GM12878 (cell line): ENCODE measurements around the gene KAZN. TPM values are rescaled to one million over a fixed set of nuclear protein-coding genes. Genes with fewer than 3 reads are reported as not detected.

Source experiments
- ATAC-seq: fragments of 200-7000 bp; cut with Tn5 transposase; 3 replicates; pipeline ENCODE4 v1.9.1; 2020; ENCODE audit warnings: mild to moderate bottlenecking, moderate library complexity
- BruUV-seq: library from RNA; stranded (reverse); fragments of 400-500 nt; replicated peaks from 2 replicates; lab custom pipeline; 2021; lab: Mats Ljungman, UMichigan
- CTCF ChIA-PET: fragments of 300-600 bp; sonication (Branson Sonifier 250); formaldehyde crosslinking; extraction: SDS; loops from one replicate; lab custom pipeline; 2021; ENCODE audit warnings: inconsistent platforms; lab: Yijun Ruan, JAX
- POLR2A ChIA-PET: fragments of 350-600 bp; formaldehyde crosslinking; extraction: SDS; loops from one replicate; lab custom pipeline; 2021; ENCODE audit warnings: inconsistent platforms; lab: Charles Lee
- RAD21 ChIA-PET: fragments of 300-600 bp; sonication (Branson Sonifier 250); formaldehyde crosslinking; loops from one replicate; lab custom pipeline; 2023; ENCODE audit warnings: antibody characterized with exemption; ENCODE audit not compliant: unreplicated experiment; lab: Charles Lee
- SMC1A ChIA-PET: fragments of 300-600 bp; sonication (Branson Sonifier 250); formaldehyde crosslinking; loops from one replicate; lab custom pipeline; 2023; ENCODE audit not compliant: unreplicated experiment, uncharacterized antibody; lab: Charles Lee
- DNase-seq: peaks from one replicate; pipeline ENCODE4 v3.0.0-alpha.2; 2011; ENCODE audit warnings: low read depth, low spot score
- FAIRE-seq: peaks from 3 replicates; lab custom pipeline; 2011; peaks lifted over from hg19 to GRCh38; lab: Jason Lieb, UNC
- H2AFZ ChIP-seq: 2 replicates; pipeline ENCODE4 v1.6.0; 2011; ENCODE audit warnings: low read depth, low read length, control low read depth; ENCODE audit not compliant: control insufficient read depth
- H3K27ac ChIP-seq: 2 replicates; pipeline ENCODE4 v1.5.1; 2011; ENCODE audit warnings: control low read depth; ENCODE audit not compliant: control insufficient read depth, insufficient read depth
- H3K27me3 ChIP-seq, 2 experiments: replicated peaks in 1 of 2; 2 replicates each; pipeline versions ENCODE4 v1.6.0 to v1.6.1; 2011; ENCODE audit warnings: low read length in 1 of 2; ENCODE audit not compliant: control insufficient read depth in 2 of 2, insufficient read depth in 2 of 2
- H3K36me3 ChIP-seq, 2 experiments: 2 replicates each; pipeline ENCODE4 v1.5.1; 2011; ENCODE audit warnings: low read length in 1 of 2; ENCODE audit not compliant: control insufficient read depth in 2 of 2, insufficient read depth in 2 of 2
- H3K4me1 ChIP-seq: 2 replicates; pipeline ENCODE4 v1.6.1; 2011; ENCODE audit warnings: mild to moderate bottlenecking, low read length, moderate library complexity, mixed read lengths; ENCODE audit not compliant: control insufficient read depth, insufficient read depth
- H3K4me2 ChIP-seq: 2 replicates; pipeline ENCODE4 v1.6.0; 2011; ENCODE audit warnings: control low read depth; ENCODE audit not compliant: control insufficient read depth, insufficient read depth
- H3K4me3 ChIP-seq: fragments of 200-600 bp; sonication (generic); 2 replicates; pipeline ENCODE4 v1.5.1; 2016
- H3K79me2 ChIP-seq: 2 replicates; pipeline ENCODE4 v1.6.0; 2011; ENCODE audit warnings: low read length; ENCODE audit not compliant: control insufficient read depth, insufficient read depth
- H3K9ac ChIP-seq: 2 replicates; pipeline ENCODE4 v1.8.0; 2011; ENCODE audit warnings: low read length, control low read depth, mixed read lengths; ENCODE audit not compliant: control insufficient read depth, insufficient read depth
- H3K9me3 ChIP-seq: replicated peaks from 3 replicates; pipeline ENCODE4 v1.5.1; 2011; ENCODE audit warnings: mild to moderate bottlenecking, low read length; ENCODE audit not compliant: control insufficient read depth, insufficient read depth
- H4K20me1 ChIP-seq: 2 replicates; pipeline ENCODE4 v1.6.0; 2011; ENCODE audit not compliant: control insufficient read depth, insufficient read depth
- CBX3 ChIP-seq: fragments of 200-600 bp; sonication (generic); IDR thresholded peaks from 2 replicates; pipeline ENCODE4 v1.6.1; 2016; ENCODE audit warnings: low read depth, borderline replicate concordance
- CHD2 ChIP-seq: IDR thresholded peaks from 2 replicates; pipeline ENCODE4 v1.6.1; 2011; ENCODE audit warnings: low read depth, low read length, improper control_type of control experiment, borderline replicate concordance
- FOS ChIP-seq: IDR thresholded peaks from 3 replicates; pipeline ENCODE4 v1.6.1; 2011; ENCODE audit warnings: borderline replicate concordance; ENCODE audit not compliant: insufficient read length; ENCODE audit errors: extremely low read depth
- IKZF2 ChIP-seq, 2 experiments: fragments of 450-650 bp; IDR thresholded peaks; 2 replicates each; pipeline ENCODE4 v1.6.1; 2017; ENCODE audit warnings: mild to moderate bottlenecking in 2 of 2, moderate library complexity in 2 of 2
- KDM1A ChIP-seq: fragments of 200-600 bp; sonication (generic); IDR thresholded peaks from 2 replicates; pipeline ENCODE4 v1.6.1; 2016; ENCODE audit warnings: borderline replicate concordance
- KLF5 ChIP-seq: fragments of 450-650 bp; IDR thresholded peaks from 2 replicates; pipeline ENCODE4 v1.6.1; 2014; ENCODE audit warnings: mild to moderate bottlenecking; ENCODE audit not compliant: partially characterized antibody
- NFIC ChIP-seq: IDR thresholded peaks from 2 replicates; pipeline ENCODE4 v1.6.1; 2012; ENCODE audit warnings: low read depth, mild to moderate bottlenecking, inconsistent platforms, low read length, moderate library complexity
- NFYA ChIP-seq: IDR thresholded peaks from 2 replicates; pipeline ENCODE4 v1.6.1; 2011; ENCODE audit warnings: low read depth, mild to moderate bottlenecking, low read length, improper control_type of control experiment, borderline replicate concordance
- POLR2AphosphoS5 ChIP-seq: IDR thresholded peaks from 2 replicates; pipeline ENCODE4 v1.6.1; 2011; ENCODE audit warnings: mild to moderate bottlenecking, low read length, inconsistent platforms
- RCOR1 ChIP-seq: conservative IDR thresholded peaks from 2 replicates; pipeline ENCODE4 v1.6.1; 2012; ENCODE audit warnings: low read depth, low read length, improper control_type of control experiment
- RFX5 ChIP-seq: IDR thresholded peaks from 2 replicates; pipeline ENCODE4 v1.6.1; 2011; ENCODE audit warnings: low read depth, low read length, improper control_type of control experiment
- STAT1 ChIP-seq: fragments of 450-650 bp; conservative IDR thresholded peaks from 2 replicates; pipeline ENCODE4 v1.6.1; 2014; ENCODE audit warnings: antibody characterized with exemption, mild to moderate bottlenecking
- TBL1XR1 ChIP-seq: IDR thresholded peaks from 2 replicates; pipeline ENCODE4 v1.6.1; 2012; ENCODE audit warnings: low read depth, low read length, improper control_type of control experiment
- TCF12 ChIP-seq: IDR thresholded peaks from 2 replicates; pipeline ENCODE4 v1.6.1; 2011; ENCODE audit warnings: low read depth, mild to moderate bottlenecking, low read length
- TCF3 ChIP-seq: IDR thresholded peaks from 2 replicates; pipeline ENCODE4 v1.6.1; 2012; ENCODE audit warnings: low read depth, mild to moderate bottlenecking, low read length, borderline replicate concordance; ENCODE audit not compliant: insufficient read depth
- USF2 ChIP-seq: IDR thresholded peaks from 2 replicates; pipeline ENCODE4 v1.6.1; 2011; ENCODE audit warnings: low read depth, low read length, improper control_type of control experiment, borderline replicate concordance
- ZNF207 ChIP-seq: fragments of 450-650 bp; IDR thresholded peaks from 2 replicates; pipeline ENCODE4 v1.6.1; 2014; ENCODE audit warnings: antibody characterized with exemption, mild to moderate bottlenecking, borderline replicate concordance
- ZNF687 ChIP-seq: fragments of 450-650 bp; IDR thresholded peaks from 2 replicates; pipeline ENCODE4 v1.6.1; 2017; ENCODE audit warnings: mild to moderate bottlenecking, moderate library complexity
- ZSCAN29 ChIP-seq: fragments of 450-650 bp; IDR thresholded peaks from 2 replicates; pipeline ENCODE4 v1.6.1; 2017; ENCODE audit warnings: mild to moderate bottlenecking, moderate library complexity
- WGBS: methylation state at CpG from one replicate; pipeline ENCODE4 v1.1.6; 2016; ENCODE audit warnings: low lambda C conversion rate; ENCODE audit not compliant: insufficient replicate concordance, insufficient coverage; ENCODE audit errors: missing lambda C conversion rate; 5-methylcytosine and 5-hydroxymethylcytosine counted together
- in situ Hi-C: fragments of 300-500 bp; cut with MboI; formaldehyde crosslinking; loops from 9 replicates; pipeline ENCODE4 v1.14.3; 2018; ENCODE audit warnings: mixed read lengths
- intact Hi-C: fragments of 100-400 bp; cut with micrococcal nuclease; formaldehyde crosslinking; loops from one replicate; pipeline ENCODE4 v1.14.2; 2022; ENCODE audit not compliant: unreplicated experiment
- polyA plus RNA-seq, 11 experiments: library from polyadenylated mRNA; depleted of rRNA in 4 of 11; unstranded in 6 of 11; stranded (reverse) in 5 of 11; fragments of >200 nt; fragmentation: Nextera tagmentation in 4 of 11; fragmentation: Illumina TruSeq in 1 of 11; extraction: Ambion mirVana in 4 of 11; extraction: Trizol in 1 of 11; gene quantifications; 1 replicate in 1 of 11; 2 replicates in 10 of 11; pipeline versions ENCODE4 v1.2.1 to v1.2.3, GENCODE V29; 2011 to 2016; ENCODE audit warnings: inconsistent platforms in 2 of 11, missing spikeins in 2 of 11, low read depth in 1 of 11
- total RNA-seq, 4 experiments: library from RNA; depleted of rRNA in 3 of 4; stranded (reverse); fragments of >200 nt in 3 of 4; fragmentation: Illumina TruSeq in 1 of 4; extraction: Trizol in 1 of 4; gene quantifications; 2 replicates each; pipeline versions ENCODE4 v1.2.1 to v1.2.3, GENCODE V29; 2013 to 2021

Gene KAZN
- total and polyA plus RNA-seq, 10 of the 15 experiments (the other 5 are each of a cell fraction or from before 2014, with no cell fraction given), result 0.72 to 4.0 (median 1.2) TPM

DNA sequence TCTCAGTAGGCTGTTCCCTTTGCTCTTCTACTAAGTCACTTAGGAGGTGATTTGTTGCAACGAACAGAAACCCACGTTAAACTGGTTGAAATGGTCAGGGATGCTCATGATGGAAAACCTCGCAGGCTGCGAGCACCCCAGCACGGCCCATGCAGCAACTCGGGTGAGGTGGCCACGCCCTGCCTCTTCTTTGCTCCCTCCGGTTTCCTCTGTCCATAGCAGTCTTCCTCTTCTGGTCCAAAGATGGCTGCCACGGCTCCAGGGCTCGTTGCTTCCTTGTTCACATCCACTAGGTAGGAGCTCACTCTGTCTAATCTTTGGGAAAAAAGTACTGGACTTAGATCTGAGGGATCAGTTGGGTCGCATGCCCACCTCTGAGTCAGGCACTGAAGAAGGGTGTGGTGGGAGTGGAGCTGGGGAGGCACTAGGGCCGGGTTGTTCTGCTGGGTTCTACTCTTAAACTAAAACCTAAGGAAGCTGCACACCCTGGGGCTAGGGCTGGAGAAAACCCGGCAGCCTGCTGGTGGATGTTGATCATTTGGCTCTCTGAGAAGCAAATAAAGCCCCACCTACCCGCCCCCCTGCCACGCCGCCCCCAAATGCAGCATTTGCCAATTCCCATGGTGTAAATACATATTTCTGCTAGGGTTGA is 31.0 kb downstream of the KAZN start (continued):
- TF ChIP-seq POLR2AphosphoS5 (no peak), CBX3 (no peak), TBL1XR1 (no peak), STAT1 (no peak), CHD2 (no peak), ZSCAN29 (no peak), IKZF2 (IDR thresholded peaks at IDR 0.05) (no peak), FOS (no peak), USF2 (no peak), KDM1A (no peak), RFX5 (no peak)

DNA sequence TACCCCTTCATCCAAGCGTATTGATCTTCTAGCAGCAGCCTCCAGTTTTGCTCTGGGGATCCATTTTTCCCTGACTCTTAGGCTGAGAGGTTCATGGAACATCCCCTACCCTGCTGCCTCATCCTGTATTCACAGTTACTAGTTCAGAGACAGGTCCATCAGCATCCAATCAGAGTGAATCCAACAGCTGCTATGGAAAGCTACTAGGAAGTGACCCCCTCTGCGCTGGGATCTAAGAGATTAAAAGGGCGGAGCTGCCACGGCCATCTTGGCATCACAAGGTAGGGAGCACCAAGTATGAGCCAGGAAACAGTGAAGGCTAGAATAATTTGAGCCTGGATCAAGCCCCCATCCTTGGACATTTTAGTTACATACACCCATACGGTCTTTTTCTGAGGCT is 32.5 kb downstream of the KAZN start:
- no peak for DNase-seq
- intact Hi-C loops, result no loop called here
- POLR2A ChIA-PET, result no interaction called here
- TF ChIP-seq TCF3 (no peak), ZNF207 (no peak), KLF5 (no peak), ZNF687 (no peak), NFYA (no peak), TCF12 (no peak), RCOR1 (no peak), NFIC (no peak)

More for the DNA sequence above, 32.5 kb downstream of the KAZN start:
- Histone ChIP-seq H3K27me3 (0 out of 4 replicates have a peak, but pooled peaks cover 0 to 6% of the 10 kb centered on the region in 2 experiments), H4K20me1 (no peaks in the 10 kb centered on the region), H3K36me3 (no peaks in the 10 kb centered on the region), H3K4me3 (no peak overlapping the region), H3K79me2 (no peaks in the 10 kb centered on the region), H3K27ac (no peak overlapping the region), H3K9me3 (no peaks in the 10 kb centered on the region), H3K4me2 (no peak overlapping the region), H3K9ac (no peak overlapping the region), H2AFZ (no peak overlapping the region), H3K4me1 (no peaks in the 10 kb centered on the region)
- ChIA-PET SMC1A (no interaction called here), CTCF (interaction anchor here (1.4 kb wide), 1 partner anchor 12 kb away, joined by 3 read pairs; no protein-coding TSS in a partner anchor), RAD21 (no interaction called here)
- no peak for ATAC-seq
- no TSS peak for BruUV-seq
- WGBS, result 12% methylated on average over 5 of the region's 5 CpGs
- FAIRE-seq, result no peak
- in situ Hi-C loops, result no loop called here
